IMR-90 (cell line): Measurements from ENCODE around the gene TANGO6. TPM values are rescaled to one million over a fixed set of nuclear protein-coding genes. Genes with fewer than 3 reads are reported as not detected.

ENCODE experiments used
- ATAC-seq: fragments of 200-7000 bp; cut with Tn5 transposase; 2 replicates; pipeline ENCODE4 v1.9.1; 2020; ENCODE audit warnings: low read depth, mild to moderate bottlenecking, moderate library complexity
- BruUV-seq: library from RNA; stranded (reverse); fragments of 400-500 nt; replicated peaks from 2 replicates; lab custom pipeline; 2021; lab: Mats Ljungman, UMichigan
- CTCF ChIA-PET: fragments of 300-600 bp; formaldehyde crosslinking; extraction: SDS; loops from one replicate; lab custom pipeline; 2021; ENCODE audit warnings: antibody characterized with exemption; lab: Yijun Ruan, JAX
- POLR2A ChIA-PET: fragments of 300-600 bp; sonication (Branson Sonifier 250); formaldehyde crosslinking; loops from one replicate; lab custom pipeline; 2022; ENCODE audit warnings: antibody characterized with exemption; ENCODE audit not compliant: unreplicated experiment; lab: Charles Lee
- DNase-seq: peaks from one replicate; pipeline ENCODE4 v3.0.0; 2013
- H2AFZ ChIP-seq: replicated peaks from 2 replicates; pipeline ENCODE3; 2013; ENCODE audit warnings: low read length, mild to moderate bottlenecking; ENCODE audit not compliant: poor library complexity
- H2AK5ac ChIP-seq: 2 replicates; pipeline ENCODE4 v1.6.1; 2013; ENCODE audit warnings: low read depth, low read length, inconsistent platforms
- H2AK9ac ChIP-seq: replicated peaks from 2 replicates; pipeline ENCODE3; 2013; ENCODE audit warnings: mild to moderate bottlenecking, low read depth, low read length, moderate library complexity; ENCODE audit not compliant: poor library complexity
- H2BK120ac ChIP-seq: 2 replicates; pipeline ENCODE4 v1.6.1; 2013; ENCODE audit warnings: low read depth, low read length, inconsistent platforms
- H2BK15ac ChIP-seq: 3 replicates; pipeline ENCODE4 v1.6.1; 2013; ENCODE audit warnings: low read depth, low read length, inconsistent platforms
- H2BK20ac ChIP-seq: 2 replicates; pipeline ENCODE4 v1.6.1; 2013; ENCODE audit warnings: low read depth, mild to moderate bottlenecking, inconsistent platforms, low read length, moderate library complexity
- H2BK5ac ChIP-seq: 2 replicates; pipeline ENCODE4 v1.6.1; 2013; ENCODE audit warnings: mild to moderate bottlenecking, low read depth, low read length, inconsistent platforms; ENCODE audit not compliant: poor library complexity, severe bottlenecking
- H3K14ac ChIP-seq: replicated peaks from 2 replicates; pipeline ENCODE4 v1.6.1; 2013; ENCODE audit warnings: low read depth, low read length, inconsistent platforms
- H3K18ac ChIP-seq: 2 replicates; pipeline ENCODE4 v1.6.1; 2013; ENCODE audit warnings: low read depth, low read length, control low read depth
- H3K23ac ChIP-seq: 2 replicates; pipeline ENCODE4 v1.6.1; 2013; ENCODE audit warnings: low read depth, low read length, inconsistent platforms
- H3K27ac ChIP-seq: 2 replicates; pipeline ENCODE4 v1.5.1; 2013; ENCODE audit warnings: mild to moderate bottlenecking, control low read depth, low read length; ENCODE audit not compliant: insufficient read depth
- H3K27me3 ChIP-seq: 2 replicates; pipeline ENCODE4 v1.6.1; 2013; ENCODE audit warnings: low read length; ENCODE audit not compliant: control insufficient read depth, insufficient read depth
- H3K36me3 ChIP-seq: 2 replicates; pipeline ENCODE4 v1.6.1; 2013; ENCODE audit warnings: low read length, mixed read lengths; ENCODE audit not compliant: control insufficient read depth, insufficient read depth
- H3K4ac ChIP-seq: 2 replicates; pipeline ENCODE4 v1.6.1; 2013; ENCODE audit warnings: low read depth, low read length, inconsistent platforms
- H3K4me1 ChIP-seq: 2 replicates; pipeline ENCODE4 v1.6.1; 2013; ENCODE audit warnings: low read length, mixed read lengths; ENCODE audit not compliant: control insufficient read depth, insufficient read depth
- H3K4me2 ChIP-seq: 2 replicates; pipeline ENCODE4 v1.6.1; 2013; ENCODE audit warnings: low read depth, mild to moderate bottlenecking, control low read depth, low read length, moderate library complexity
- H3K4me3 ChIP-seq: 2 replicates; pipeline ENCODE4 v1.5.1; 2013; ENCODE audit warnings: low read depth, mild to moderate bottlenecking, control low read depth, low read length, moderate library complexity; ENCODE audit not compliant: insufficient read depth
- H3K56ac ChIP-seq: 2 replicates; pipeline ENCODE4 v1.6.1; 2013; ENCODE audit warnings: low read length, inconsistent platforms; ENCODE audit not compliant: insufficient read depth; ENCODE audit errors: extremely low read depth
- H3K79me1 ChIP-seq, 2 experiments: 2 replicates each; pipeline ENCODE4 v1.6.1; 2013; ENCODE audit warnings: low read length in 2 of 2, inconsistent platforms in 1 of 2, low read depth in 1 of 2
- H3K9ac ChIP-seq: 2 replicates; pipeline ENCODE4 v1.6.1; 2013; ENCODE audit warnings: low read depth, low read length, control low read depth
- H3K9me1 ChIP-seq: 2 replicates; pipeline ENCODE4 v1.6.1; 2013; ENCODE audit warnings: low read length, inconsistent platforms; ENCODE audit not compliant: insufficient read depth
- H3K9me3 ChIP-seq: 2 replicates; pipeline ENCODE4 v1.6.1; 2013; ENCODE audit warnings: low read length; ENCODE audit not compliant: control insufficient read depth, insufficient read depth
- H4K20me1 ChIP-seq: 2 replicates; pipeline ENCODE4 v1.6.1; 2013; ENCODE audit warnings: low read length, inconsistent platforms; ENCODE audit not compliant: insufficient read depth
- H4K5ac ChIP-seq: 2 replicates; pipeline ENCODE4 v1.6.1; 2013; ENCODE audit warnings: mild to moderate bottlenecking, low read depth, low read length, control low read depth
- H4K8ac ChIP-seq, 2 experiments: 2 replicates each; pipeline ENCODE4 v1.6.1; 2013; ENCODE audit warnings: low read depth in 2 of 2, low read length in 2 of 2, control low read depth in 1 of 2, inconsistent platforms in 1 of 2
- H4K91ac ChIP-seq: 2 replicates; pipeline ENCODE4 v1.6.1; 2013; ENCODE audit warnings: low read depth, low read length, inconsistent platforms; ENCODE audit not compliant: insufficient read depth
- BHLHE40 ChIP-seq: fragments of 150-350 bp; IDR thresholded peaks from 2 replicates; pipeline ENCODE4 v1.6.1; 2016; ENCODE audit warnings: mild to moderate bottlenecking, low read depth, low read length
- CEBPB ChIP-seq: IDR thresholded peaks from 2 replicates; pipeline ENCODE4 v1.6.1; 2012; ENCODE audit warnings: low read depth, low read length, improper control_type of control experiment
- CHD1 ChIP-seq: IDR thresholded peaks from 2 replicates; pipeline ENCODE4 v1.6.1; 2012; ENCODE audit warnings: low read depth, low read length, improper control_type of control experiment
- CTCF ChIP-seq: conservative IDR thresholded peaks from 2 replicates; pipeline ENCODE4 v1.5.1; 2012; ENCODE audit warnings: mild to moderate bottlenecking, low read depth, low read length, improper control_type of control experiment
- FOS ChIP-seq: fragments of 150-350 bp; IDR thresholded peaks from 2 replicates; pipeline ENCODE4 v1.6.1; 2016; ENCODE audit warnings: low read depth, low read length
- MAFK ChIP-seq: IDR thresholded peaks from 2 replicates; pipeline ENCODE4 v1.6.1; 2012; ENCODE audit warnings: low read depth, low read length, improper control_type of control experiment
- MAZ ChIP-seq: IDR thresholded peaks from 2 replicates; pipeline ENCODE4 v1.6.1; 2012; ENCODE audit warnings: low read depth, mild to moderate bottlenecking, low read length, improper control_type of control experiment, moderate library complexity, borderline replicate concordance
- MXI1 ChIP-seq: IDR thresholded peaks from 2 replicates; pipeline ENCODE4 v1.6.1; 2012; ENCODE audit warnings: low read depth, mild to moderate bottlenecking, low read length, moderate library complexity, borderline replicate concordance
- NFE2L2 ChIP-seq: fragments of 150-350 bp; IDR thresholded peaks from 2 replicates; pipeline ENCODE4 v1.6.1; 2016; ENCODE audit warnings: low read depth, mild to moderate bottlenecking, low read length
- POLR2A ChIP-seq: IDR thresholded peaks from 2 replicates; pipeline ENCODE4 v1.6.1; 2012; ENCODE audit warnings: mild to moderate bottlenecking, low read depth, low read length
- RAD21 ChIP-seq: IDR thresholded peaks from 2 replicates; pipeline ENCODE4 v1.6.1; 2012; ENCODE audit warnings: low read length, improper control_type of control experiment
- RCOR1 ChIP-seq: IDR thresholded peaks from 2 replicates; pipeline ENCODE4 v1.6.1; 2012; ENCODE audit warnings: mild to moderate bottlenecking, low read length, improper control_type of control experiment; ENCODE audit not compliant: insufficient replicate concordance
- RFX5 ChIP-seq: IDR thresholded peaks from 2 replicates; pipeline ENCODE4 v1.8.0; 2012; ENCODE audit warnings: low read depth, mild to moderate bottlenecking, low read length, moderate library complexity
- SMC3 ChIP-seq: fragments of 150-350 bp; IDR thresholded peaks from 2 replicates; pipeline ENCODE4 v1.6.1; 2016; ENCODE audit warnings: low read depth, mild to moderate bottlenecking, antibody characterized with exemption, low read length, moderate library complexity
- WGBS, 2 experiments: methylation state at CpG; one replicate each; pipeline versions ENCODE4 v1.1.5 to v1.1.7; 2013; ENCODE audit warnings: missing lambda C conversion rate in 2 of 2; ENCODE audit not compliant: insufficient read length in 1 of 2; ENCODE audit errors: extremely low coverage in 2 of 2; 5-methylcytosine and 5-hydroxymethylcytosine counted together
- dilution Hi-C: fragments of 300-500 bp; cut with HindIII; formaldehyde crosslinking; loops from one replicate; pipeline ENCODE4 v1.14.3; 2018; ENCODE audit warnings: low sequenced_read_pairs; ENCODE audit not compliant: unreplicated experiment
- in situ Hi-C: fragments of 300-500 bp; cut with MboI; formaldehyde crosslinking; loops from 3 replicates; pipeline ENCODE4 v1.14.3; 2019; ENCODE audit warnings: low sequenced_read_pairs, inconsistent platforms, mixed read lengths
- intact Hi-C: fragments of 100-400 bp; cut with micrococcal nuclease; formaldehyde crosslinking; loops from 2 replicates; pipeline ENCODE4 v1.10.0; 2022
- polyA plus RNA-seq, 3 experiments: library from polyadenylated mRNA; depleted of rRNA; stranded (reverse); fragments of >200 nt; gene quantifications; 2 replicates each; pipeline ENCODE4 v1.2.3, GENCODE V29; 2012; ENCODE audit warnings: low replicate concordance in 1 of 3
- total RNA-seq: library from RNA; depleted of rRNA; stranded (reverse); fragments of >200 nt; gene quantifications from 2 replicates; pipeline ENCODE4 v1.2.3, GENCODE V29; 2012
- TF ChIP-seq, protein P1 (sequence below): fragments of 150-350 bp; IDR thresholded peaks from 2 replicates; pipeline ENCODE4 v1.6.1; 2016; ENCODE audit warnings: low read depth, mild to moderate bottlenecking, low read length, moderate library complexity, borderline replicate concordance
- TF ChIP-seq, protein P2 (sequence below): fragments of 150-350 bp; IDR thresholded peaks from 2 replicates; pipeline ENCODE4 v1.6.1; 2017; ENCODE audit warnings: mild to moderate bottlenecking, antibody characterized with exemption, low read length, low read depth

The TANGO6 gene
- total and polyA plus RNA-seq, 2 of the 4 experiments (the other 2 are of a cell fraction): 6.7 to 22.4 TPM

DNA sequence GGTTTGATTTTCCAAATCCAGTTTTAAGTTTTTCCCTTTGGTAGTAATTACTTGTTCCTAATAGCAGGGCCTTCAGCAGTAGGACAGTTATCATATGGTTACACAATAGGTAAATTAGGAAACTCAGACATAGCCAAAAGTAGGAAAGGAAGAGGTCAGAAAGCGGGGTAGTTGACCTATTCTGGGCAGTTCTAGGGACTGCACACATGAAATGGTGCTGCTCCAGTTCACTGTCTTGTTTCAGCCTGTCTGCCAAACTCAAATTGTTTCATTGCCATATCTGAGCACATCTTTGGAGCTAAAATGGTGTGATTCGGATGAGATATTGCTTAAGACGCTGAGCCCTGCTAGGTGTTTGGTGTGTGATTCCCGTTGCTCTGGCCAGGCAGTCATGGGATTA lies 56.7 kb downstream of the TANGO6 start:
- no peaks in the 10 kb centered on the region for H3K9me3 ChIP-seq
- H2BK20ac ChIP-seq: no peak overlapping the region
- no peak overlapping the region for H3K56ac ChIP-seq
- no peak overlapping the region for H3K18ac ChIP-seq
- dilution Hi-C loops: no loop called here
- WGBS, 2 experiments: 100% methylated on average over 1 of the region's 4 CpGs; no CpG with 5 or more reads in 1 of the 2 experiments
- no peak overlapping the region for H2AK5ac ChIP-seq
- no peak overlapping the region for H2BK15ac ChIP-seq
- no peak overlapping the region for H4K5ac ChIP-seq
- ChIA-PET POLR2A (no interaction called here), CTCF (no interaction called here)
- no peak overlapping the region for H4K8ac ChIP-seq
- H3K36me3 ChIP-seq: peaks cover 1% of the 10 kb centered on the region; the same call in 1 of the 2 replicates
- H3K23ac ChIP-seq: no peak overlapping the region
- H4K20me1 ChIP-seq: no peaks in the 10 kb centered on the region
- no peaks in the 10 kb centered on the region for H3K27me3 ChIP-seq
- H3K4me3 ChIP-seq: no peak overlapping the region
- peaks cover 2% of the 10 kb centered on the region for H3K4me1 ChIP-seq
- H2BK5ac ChIP-seq: no peak overlapping the region
- no peak for ATAC-seq
- no TSS peak for BruUV-seq
- H2AFZ ChIP-seq: no peak overlapping the region
- no peaks in the 10 kb centered on the region for H3K79me1 ChIP-seq
- H3K14ac ChIP-seq: no peak overlapping the region
- no peak overlapping the region for H3K4ac ChIP-seq
- no peak overlapping the region for H3K27ac ChIP-seq
- no peak for DNase-seq
- no peak overlapping the region for H3K4me2 ChIP-seq
- in situ Hi-C loops: loop anchor here (5.0 kb wide), 1 partner anchor 217 kb away; no protein-coding TSS in a partner anchor
- no peak overlapping the region for H2BK120ac ChIP-seq
- H3K9me1 ChIP-seq: no peaks in the 10 kb centered on the region
- no peak for TF ChIP-seq CTCF
- TF ChIP-seq FOS: no peak
- TF ChIP-seq CHD1: no peak
- TF ChIP-seq MAFK: no peak
- TF ChIP-seq MAZ: no peak
- no peak for TF ChIP-seq RAD21
- no peak for TF ChIP-seq SMC3
- TF ChIP-seq POLR2A: no peak
- no peak for TF ChIP-seq BHLHE40
- no peak for TF ChIP-seq CEBPB
- no peak for TF ChIP-seq MXI1
- no peak for TF ChIP-seq NFE2L2
- TF ChIP-seq, protein P1, sequence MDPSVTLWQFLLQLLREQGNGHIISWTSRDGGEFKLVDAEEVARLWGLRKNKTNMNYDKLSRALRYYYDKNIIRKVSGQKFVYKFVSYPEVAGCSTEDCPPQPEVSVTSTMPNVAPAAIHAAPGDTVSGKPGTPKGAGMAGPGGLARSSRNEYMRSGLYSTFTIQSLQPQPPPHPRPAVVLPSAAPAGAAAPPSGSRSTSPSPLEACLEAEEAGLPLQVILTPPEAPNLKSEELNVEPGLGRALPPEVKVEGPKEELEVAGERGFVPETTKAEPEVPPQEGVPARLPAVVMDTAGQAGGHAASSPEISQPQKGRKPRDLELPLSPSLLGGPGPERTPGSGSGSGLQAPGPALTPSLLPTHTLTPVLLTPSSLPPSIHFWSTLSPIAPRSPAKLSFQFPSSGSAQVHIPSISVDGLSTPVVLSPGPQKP: no peak
- no peak for TF ChIP-seq RFX5
- TF ChIP-seq, protein P2, sequence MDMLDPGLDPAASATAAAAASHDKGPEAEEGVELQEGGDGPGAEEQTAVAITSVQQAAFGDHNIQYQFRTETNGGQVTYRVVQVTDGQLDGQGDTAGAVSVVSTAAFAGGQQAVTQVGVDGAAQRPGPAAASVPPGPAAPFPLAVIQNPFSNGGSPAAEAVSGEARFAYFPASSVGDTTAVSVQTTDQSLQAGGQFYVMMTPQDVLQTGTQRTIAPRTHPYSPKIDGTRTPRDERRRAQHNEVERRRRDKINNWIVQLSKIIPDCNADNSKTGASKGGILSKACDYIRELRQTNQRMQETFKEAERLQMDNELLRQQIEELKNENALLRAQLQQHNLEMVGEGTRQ: no peak
- no peak for TF ChIP-seq RCOR1
- no peak overlapping the region for H2AK9ac ChIP-seq
- H3K9ac ChIP-seq: no peak overlapping the region
- H4K91ac ChIP-seq: no peak overlapping the region
- intact Hi-C loops: loop anchor here (5.0 kb wide), 1 partner anchor 373 kb away; no protein-coding TSS in a partner anchor
